ENCODE data around the gene TIMM50. TPM values are rescaled to one million over a fixed set of nuclear protein-coding genes. Genes with fewer than 3 reads are reported as not detected.
A peak's percentile ranks its signal among the peaks of the same experiment; 100 is the strongest.

TIMM50 gene
- total RNA-seq, 1 donor from 2014 or later: 50.3 TPM

- DNase-seq (ENCODE audit: low read depth in 2 of 2): peak; percentile 94 to 96
These were observed 51.8 kb downstream of the TIMM50 start, which contains the start of gene EID2B for GRCh38 chr19:39532233-39533002. EID2B (minus strand) TSS chr19:39532852; CDS start chr19:39532802, 50 bp downstream.

- no peak for DNase-seq (ENCODE audit: low read depth in 2 of 2)
These were observed 52.4 kb downstream of the TIMM50 start for GRCh38 chr19:39533003-39533512.

- DNase-seq (ENCODE audit: low read depth in 2 of 2): no peak
These were observed 53.2 kb downstream of the TIMM50 start for GRCh38 chr19:39533791-39534190.

GRCh38 chr19:39539165-39539517, 58.5 kb downstream of the TIMM50 start:
- DNase-seq (ENCODE audit: low read depth in 2 of 2): peak in 1 of 2 donors; percentile 26

GRCh38 chr19:39539518-39540332, 59.1 kb downstream of the TIMM50 start, which contains the start of gene EID2:
EID2 (minus strand) TSS chr19:39540161; CDS start chr19:39540079, 82 bp downstream.
- peak; percentile 88 to 96 for DNase-seq (ENCODE audit: low read depth in 2 of 2)

GRCh38 chr19:39540333-39540673, 59.7 kb downstream of the TIMM50 start:
- DNase-seq (ENCODE audit: low read depth in 2 of 2): no peak

Other genes starting within 250 kb of the TIMM50 start
- not detected in 2 replicates for gene IFNL3, start 235.8 kb upstream of the TIMM50 start, total RNA-seq
- not detected in 2 replicates for gene IFNL4, start 232.0 kb upstream of the TIMM50 start, total RNA-seq
- not detected in 2 replicates for gene IFNL2, start 212.4 kb upstream of the TIMM50 start, total RNA-seq
- not detected in 2 replicates for gene IFNL1, start 184.4 kb upstream of the TIMM50 start, total RNA-seq
- gene LRFN1, start 160.0 kb upstream of the TIMM50 start, total RNA-seq: 0.39 and 0.76 TPM in 2 replicates
- 194 and 220 TPM in 2 replicates for gene GMFG, start 144.8 kb upstream of the TIMM50 start, total RNA-seq
- gene SAMD4B, start 138.4 kb upstream of the TIMM50 start, total RNA-seq: 19.8 and 31.2 TPM in 2 replicates
- 23.4 and 24.9 TPM in 2 replicates for gene PAF1, start 89.7 kb upstream of the TIMM50 start, total RNA-seq
- gene MED29, start 89.5 kb upstream of the TIMM50 start, total RNA-seq: 11.6 and 17.3 TPM in 2 replicates
- gene ZFP36, start 74.0 kb upstream of the TIMM50 start, total RNA-seq: 0.64 and 1.8 TPM in 2 replicates
- 10.5 and 16.9 TPM in 2 replicates for gene PLEKHG2, start 68.2 kb upstream of the TIMM50 start, total RNA-seq
- gene RPS16, start 44.9 kb upstream of the TIMM50 start, total RNA-seq: 117 and 133 TPM in 2 replicates
- gene SUPT5H, start 35.3 kb upstream of the TIMM50 start, total RNA-seq: 29.9 and 38.1 TPM in 2 replicates
- 0.25 and 0.39 TPM in 2 replicates for gene DLL3, start 18.1 kb downstream of the TIMM50 start, total RNA-seq
- gene SELENOV, start 34.3 kb downstream of the TIMM50 start, total RNA-seq: not detected in 2 replicates
- gene EID2B, start 52.0 kb downstream of the TIMM50 start, total RNA-seq: 1.8 and 3.1 TPM in 2 replicates
- 13.2 and 17.4 TPM in 2 replicates for gene EID2, start 59.3 kb downstream of the TIMM50 start, total RNA-seq
- gene LGALS13, start 121.7 kb downstream of the TIMM50 start, total RNA-seq: not detected in 2 replicates
- not detected in 2 replicates for gene LGALS16, start 175.1 kb downstream of the TIMM50 start, total RNA-seq
- gene LGALS14, start 223.6 kb downstream of the TIMM50 start, total RNA-seq: not detected in 2 replicates